Measurements from ENCODE around the gene SLC25A40.
"Not testable (repeated sequence)": the region's sequence is repeated elsewhere in the genome, so short reads cannot be mapped to it uniquely, and the experiment has no call there.

Gene SLC25A40

DNA sequence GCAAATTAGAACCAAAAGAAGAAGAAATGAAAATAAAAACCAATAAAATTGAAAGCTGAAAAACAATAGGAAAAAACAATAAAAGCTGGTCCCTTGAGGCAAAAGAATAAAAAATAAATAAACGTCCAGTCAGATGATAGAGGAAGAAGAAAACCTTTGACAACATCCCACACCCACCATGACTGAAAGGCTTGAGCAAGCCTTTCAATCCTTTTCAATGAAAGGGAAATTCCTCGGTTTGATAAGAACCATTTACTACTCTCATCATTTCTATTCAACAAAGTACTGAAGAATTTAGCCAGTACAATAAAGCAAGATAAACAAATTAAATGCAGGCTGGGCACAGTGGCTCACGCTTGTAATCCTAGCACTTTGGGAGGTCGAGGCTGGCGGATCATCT, 3.8 kb downstream of the SLC25A40 start:
- Histone ChIP-seq H3K9me3 (ENCODE audit: control extremely low read depth in 1 of 5, control insufficient read depth in 4 of 5, insufficient read depth in 2 of 5, low read depth in 1 of 5, low read length in 4 of 5) (peaks cover 6 to 37% (median 23%) of the 10 kb centered on the region in 5 experiments), H3K4me3 (ENCODE audit: control insufficient read depth in 1 of 7, extremely low read depth in 1 of 7, insufficient read depth in 4 of 7, low read depth in 2 of 7, low read length in 6 of 7) (no peak overlapping the region), H3K36me3 (ENCODE audit: control insufficient read depth in 4 of 4, insufficient read depth in 4 of 4, low read length in 3 of 4) (peaks cover 13 to 33% (median 25%) of the 10 kb centered on the region in 4 experiments), H3K4me1 (ENCODE audit: control extremely low read depth in 1 of 4, control insufficient read depth in 4 of 4, insufficient read depth in 4 of 4, low read length in 3 of 4) (peaks cover 15 to 28% (median 21%) of the 10 kb centered on the region in 4 experiments), H3K27ac (ENCODE audit: insufficient read depth in 1 of 2, low read depth in 1 of 2, low read length in 2 of 2, poor library complexity in 1 of 2, severe bottlenecking in 2 of 2) (no peak overlapping the region), H3K27me3 (replicated peaks in 2 of 5; ENCODE audit: control insufficient read depth in 4 of 5, insufficient read depth in 5 of 5, low read length in 4 of 5) (no peaks in the 10 kb centered on the region)
- DNase-seq, result no peak
- ChIA-PET CTCF (no interaction called here), POLR2A (no interaction called here)
- 100% methylated on average over 5 of the region's 5 CpGs for WGBS (ENCODE audit: insufficient coverage)

- ChIA-PET CTCF (interaction anchor here (0.8 to 1.3 kb wide), 3 partner anchors 11 to 16 kb away, joined by 3 read pairs; no protein-coding TSS in a partner anchor), POLR2A (interaction anchor here (0.7 kb wide), 1 partner anchor 17 kb away, joined by 4 read pairs; no protein-coding TSS in a partner anchor)
- peak in 1 of 3 donors; percentile 19 for DNase-seq
- H3K27ac ChIP-seq (ENCODE audit: insufficient read depth in 1 of 2, low read depth in 1 of 2, low read length in 2 of 2, poor library complexity in 1 of 2, severe bottlenecking in 2 of 2), result no peak overlapping the region
- H3K27me3 ChIP-seq (replicated peaks in 2 of 5; ENCODE audit: control insufficient read depth in 4 of 5, insufficient read depth in 5 of 5, low read length in 4 of 5), result no peaks in the 10 kb centered on the region
- peaks cover 9 to 56% (median 36%) of the 10 kb centered on the region in 5 experiments for H3K9me3 ChIP-seq (ENCODE audit: control extremely low read depth in 1 of 5, control insufficient read depth in 4 of 5, insufficient read depth in 2 of 5, low read depth in 1 of 5, low read length in 4 of 5)
- peaks cover 13 to 26% (median 19%) of the 10 kb centered on the region in 4 experiments for H3K4me1 ChIP-seq (ENCODE audit: control extremely low read depth in 1 of 4, control insufficient read depth in 4 of 4, insufficient read depth in 4 of 4, low read length in 3 of 4)
- no peak overlapping the region for H3K4me3 ChIP-seq (ENCODE audit: control insufficient read depth in 1 of 7, extremely low read depth in 1 of 7, insufficient read depth in 4 of 7, low read depth in 2 of 7, low read length in 6 of 7)
- whole genome bisulfite sequencing (ENCODE audit: insufficient coverage), result 100% methylated on average over 2 of the region's 4 CpGs
- peaks cover 19 to 47% (median 37%) of the 10 kb centered on the region in 4 experiments for H3K36me3 ChIP-seq (ENCODE audit: control insufficient read depth in 4 of 4, insufficient read depth in 4 of 4, low read length in 3 of 4)
Measured at GRCh38 chr7:87870471-87870870, 5.7 kb downstream of the SLC25A40 start.

DNA sequence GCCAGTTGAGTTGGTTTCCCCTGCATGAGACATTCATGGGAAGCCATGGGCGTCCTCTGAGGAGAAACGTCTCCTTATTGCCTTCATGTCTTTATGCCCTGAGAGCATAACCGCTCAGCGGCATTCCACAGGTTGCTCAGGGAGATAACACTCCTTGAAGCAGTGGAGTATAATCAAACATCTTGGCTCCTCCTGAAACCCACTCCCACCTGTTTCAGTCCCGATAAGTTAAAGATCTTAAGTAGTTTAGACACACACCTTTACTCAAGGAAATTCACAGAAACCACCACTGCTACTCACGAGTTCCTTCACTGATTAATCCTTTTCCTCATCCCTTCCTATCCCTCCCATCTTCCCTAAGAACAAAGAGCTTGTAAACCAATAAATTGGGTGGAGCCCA, 9.6 kb downstream of the SLC25A40 start:
- DNase-seq; H3K4me1 ChIP-seq (ENCODE audit: control extremely low read depth in 1 of 4, control insufficient read depth in 4 of 4, insufficient read depth in 4 of 4, low read length in 3 of 4); H3K27ac ChIP-seq (ENCODE audit: insufficient read depth in 1 of 2, low read depth in 1 of 2, low read length in 2 of 2, poor library complexity in 1 of 2, severe bottlenecking in 2 of 2); H3K27me3 ChIP-seq (replicated peaks in 2 of 5; ENCODE audit: control insufficient read depth in 4 of 5, insufficient read depth in 5 of 5, low read length in 4 of 5); POLR2A ChIA-PET; H3K4me3 ChIP-seq (ENCODE audit: control insufficient read depth in 1 of 7, extremely low read depth in 1 of 7, insufficient read depth in 4 of 7, low read depth in 2 of 7, low read length in 6 of 7): not testable (repeated sequence)
- Histone ChIP-seq H3K36me3 (ENCODE audit: control insufficient read depth in 4 of 4, insufficient read depth in 4 of 4, low read length in 3 of 4) (peaks cover 26 to 73% (median 49%) of the 10 kb centered on the region in 4 experiments), H3K9me3 (ENCODE audit: control extremely low read depth in 1 of 5, control insufficient read depth in 4 of 5, insufficient read depth in 2 of 5, low read depth in 1 of 5, low read length in 4 of 5) (peaks cover 12 to 67% (median 40%) of the 10 kb centered on the region in 5 experiments)
- 100% methylated on average over 5 of the region's 6 CpGs for WGBS (ENCODE audit: insufficient coverage)
- CTCF ChIA-PET, result interaction anchor here (1.6 kb wide), 1 partner anchor 69 kb away, joined by 3 read pairs; no protein-coding TSS in a partner anchor

GRCh38 chr7:87866089-87866488, 10.1 kb downstream of the SLC25A40 start:
- peaks cover 10 to 65% (median 36%) of the 10 kb centered on the region in 5 experiments for H3K9me3 ChIP-seq (ENCODE audit: control extremely low read depth in 1 of 5, control insufficient read depth in 4 of 5, insufficient read depth in 2 of 5, low read depth in 1 of 5, low read length in 4 of 5)

GRCh38 chr7:87858417-87859100, 17.6 kb downstream of the SLC25A40 start:
- Histone ChIP-seq H3K36me3 (ENCODE audit: control insufficient read depth in 4 of 4, insufficient read depth in 4 of 4, low read length in 3 of 4) (peaks cover 19 to 56% (median 42%) of the 10 kb centered on the region in 4 experiments), H3K27ac (ENCODE audit: insufficient read depth in 1 of 2, low read depth in 1 of 2, low read length in 2 of 2, poor library complexity in 1 of 2, severe bottlenecking in 2 of 2) (no peak overlapping the region), H3K27me3 (replicated peaks in 2 of 5; ENCODE audit: control insufficient read depth in 4 of 5, insufficient read depth in 5 of 5, low read length in 4 of 5) (no peaks in the 10 kb centered on the region), H3K4me1 (ENCODE audit: control extremely low read depth in 1 of 4, control insufficient read depth in 4 of 4, insufficient read depth in 4 of 4, low read length in 3 of 4) (peaks cover 0 to 2% (median 0%) of the 10 kb centered on the region in 4 experiments), H3K9me3 (ENCODE audit: control extremely low read depth in 1 of 5, control insufficient read depth in 4 of 5, insufficient read depth in 2 of 5, low read depth in 1 of 5, low read length in 4 of 5) (peaks cover 0 to 20% (median 6%) of the 10 kb centered on the region in 5 experiments), H3K4me3 (ENCODE audit: control insufficient read depth in 1 of 7, extremely low read depth in 1 of 7, insufficient read depth in 4 of 7, low read depth in 2 of 7, low read length in 6 of 7) (no peak overlapping the region)
- CTCF ChIA-PET, result no interaction called here
- WGBS (ENCODE audit: insufficient coverage), result 85% methylated on average over 2 of the region's 3 CpGs
- POLR2A ChIA-PET, result no interaction called here
- no peak for DNase-seq

More at GRCh38 chr7:87866089-87866488, 10.1 kb downstream of the SLC25A40 start:
- WGBS (ENCODE audit: insufficient coverage), result no CpG with 5 or more reads among the region's 2 CpGs
- CTCF ChIA-PET, result interaction anchor here (1.6 kb wide), 1 partner anchor 69 kb away, joined by 3 read pairs; no protein-coding TSS in a partner anchor
- Histone ChIP-seq H3K27ac (ENCODE audit: insufficient read depth in 1 of 2, low read depth in 1 of 2, low read length in 2 of 2, poor library complexity in 1 of 2, severe bottlenecking in 2 of 2) (no peak overlapping the region), H3K4me3 (ENCODE audit: control insufficient read depth in 1 of 7, extremely low read depth in 1 of 7, insufficient read depth in 4 of 7, low read depth in 2 of 7, low read length in 6 of 7) (no peak overlapping the region), H3K36me3 (ENCODE audit: control insufficient read depth in 4 of 4, insufficient read depth in 4 of 4, low read length in 3 of 4) (peaks cover 22 to 69% (median 46%) of the 10 kb centered on the region in 4 experiments), H3K4me1 (ENCODE audit: control extremely low read depth in 1 of 4, control insufficient read depth in 4 of 4, insufficient read depth in 4 of 4, low read length in 3 of 4) (no peaks in the 10 kb centered on the region), H3K27me3 (replicated peaks in 2 of 5; ENCODE audit: control insufficient read depth in 4 of 5, insufficient read depth in 5 of 5, low read length in 4 of 5) (no peaks in the 10 kb centered on the region)
- peak in 2 of 3 donors; percentile 18 to 32 for DNase-seq
- POLR2A ChIA-PET, result no interaction called here

GRCh38 chr7:87853237-87853864, 22.8 kb downstream of the SLC25A40 start:
- DNase-seq, result peak in 1 of 3 donors; percentile 32
- POLR2A ChIA-PET, result interaction anchor here (0.6 kb wide), 1 partner anchor 17 kb away, joined by 4 read pairs; no protein-coding TSS in a partner anchor

DNA sequence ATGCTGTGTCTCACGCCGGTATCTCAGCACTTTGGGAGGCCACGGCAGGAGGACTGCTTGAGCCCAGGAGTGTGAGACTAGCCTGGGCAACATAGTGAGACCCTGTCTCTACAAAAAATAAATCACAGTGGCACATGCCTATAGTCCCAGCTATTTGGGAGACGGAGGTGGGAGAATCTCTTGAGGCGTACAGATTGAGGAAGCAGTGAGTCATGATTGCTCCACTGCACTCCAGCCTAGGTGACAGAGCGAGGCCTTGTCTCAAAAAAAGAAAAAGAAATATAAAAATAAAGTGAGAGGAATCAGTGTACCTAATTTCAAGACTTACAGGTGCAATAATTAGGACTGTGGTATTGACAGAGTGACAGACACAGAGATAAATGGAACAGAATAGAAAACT, 23.9 kb downstream of the SLC25A40 start:
- CTCF ChIA-PET, result no interaction called here
- DNase-seq, result no peak

More at GRCh38 chr7:87853237-87853864, 22.8 kb downstream of the SLC25A40 start:
- Histone ChIP-seq H3K27me3 (replicated peaks in 2 of 5; ENCODE audit: control insufficient read depth in 4 of 5, insufficient read depth in 5 of 5, low read length in 4 of 5) (no peaks in the 10 kb centered on the region), H3K9me3 (ENCODE audit: control extremely low read depth in 1 of 5, control insufficient read depth in 4 of 5, insufficient read depth in 2 of 5, low read depth in 1 of 5, low read length in 4 of 5) (peaks cover 0 to 7% (median 0%) of the 10 kb centered on the region in 5 experiments), H3K36me3 (ENCODE audit: control insufficient read depth in 4 of 4, insufficient read depth in 4 of 4, low read length in 3 of 4) (peaks cover 16 to 61% (median 36%) of the 10 kb centered on the region in 4 experiments), H3K27ac (ENCODE audit: insufficient read depth in 1 of 2, low read depth in 1 of 2, low read length in 2 of 2, poor library complexity in 1 of 2, severe bottlenecking in 2 of 2) (no peak overlapping the region), H3K4me3 (ENCODE audit: control insufficient read depth in 1 of 7, extremely low read depth in 1 of 7, insufficient read depth in 4 of 7, low read depth in 2 of 7, low read length in 6 of 7) (no peak overlapping the region), H3K4me1 (ENCODE audit: control extremely low read depth in 1 of 4, control insufficient read depth in 4 of 4, insufficient read depth in 4 of 4, low read length in 3 of 4) (peaks cover 0 to 2% (median 0%) of the 10 kb centered on the region in 4 experiments)
- CTCF ChIA-PET, result no interaction called here
- no CpG with 5 or more reads among the region's 1 CpG for WGBS (ENCODE audit: insufficient coverage)

More for the DNA sequence above, 23.9 kb downstream of the SLC25A40 start:
- Histone ChIP-seq H3K27ac (ENCODE audit: insufficient read depth in 1 of 2, low read depth in 1 of 2, low read length in 2 of 2, poor library complexity in 1 of 2, severe bottlenecking in 2 of 2) (no peak overlapping the region), H3K36me3 (ENCODE audit: control insufficient read depth in 4 of 4, insufficient read depth in 4 of 4, low read length in 3 of 4) (peaks cover 14 to 52% (median 28%) of the 10 kb centered on the region in 4 experiments), H3K9me3 (ENCODE audit: control extremely low read depth in 1 of 5, control insufficient read depth in 4 of 5, insufficient read depth in 2 of 5, low read depth in 1 of 5, low read length in 4 of 5) (no peaks in the 10 kb centered on the region), H3K4me1 (ENCODE audit: control extremely low read depth in 1 of 4, control insufficient read depth in 4 of 4, insufficient read depth in 4 of 4, low read length in 3 of 4) (peaks cover 0 to 2% (median 0%) of the 10 kb centered on the region in 4 experiments), H3K27me3 (replicated peaks in 2 of 5; ENCODE audit: control insufficient read depth in 4 of 5, insufficient read depth in 5 of 5, low read length in 4 of 5) (no peaks in the 10 kb centered on the region), H3K4me3 (ENCODE audit: control insufficient read depth in 1 of 7, extremely low read depth in 1 of 7, insufficient read depth in 4 of 7, low read depth in 2 of 7, low read length in 6 of 7) (no peak overlapping the region)
- whole genome bisulfite sequencing (ENCODE audit: insufficient coverage), result 97% methylated on average over 4 of the region's 6 CpGs
- POLR2A ChIA-PET, result no interaction called here

Data from common myeloid progenitor, CD34-positive (primary cell).